DMS153 treated with DMSO at 0.1 percent for 48 hours (cell line): ENCODE results near the gene RNF138.
"Not testable (repeated sequence)": the region's sequence is repeated elsewhere in the genome, so short reads cannot be mapped to it uniquely, and the experiment has no call there.

Source experiments
- DNase-seq: peaks from one replicate; lab custom pipeline; 2025; ENCODE audit not compliant: unreplicated experiment; lab: John Stamatoyannopoulos, UW

Gene RNF138

GRCh38 chr18:32091724-32092421 is at the start of gene RNF138:
Gene RNF138 (plus strand): TSS chr18:32091874. CDS start chr18:32092777, 903 bp downstream.
- DNase-seq = peak; percentile 82

- DNase-seq = no peak
These were observed 49.3 kb upstream of the RNF138 start for GRCh38 chr18:32042337-32042736.

GRCh38 chr18:32048507-32049091 is 43.1 kb upstream of the RNF138 start:
- no peak for DNase-seq

- no peak for DNase-seq
These were observed 42.1 kb upstream of the RNF138 start for GRCh38 chr18:32049393-32050171.

GRCh38 chr18:32056613-32057358 is 34.9 kb upstream of the RNF138 start:
- DNase-seq = no peak

- no peak for DNase-seq
These were observed 34.0 kb upstream of the RNF138 start for GRCh38 chr18:32057624-32058165.

- DNase-seq = no peak
These were observed 31.6 kb upstream of the RNF138 start for GRCh38 chr18:32060026-32060425.

GRCh38 chr18:32067375-32068167 is 24.1 kb upstream of the RNF138 start:
- DNase-seq = no peak

GRCh38 chr18:32072321-32072720 is 19.4 kb upstream of the RNF138 start:
- no peak for DNase-seq

- DNase-seq = no peak
These were observed 17.5 kb upstream of the RNF138 start for GRCh38 chr18:32074206-32074605.

- no peak for DNase-seq
These were observed 12.8 kb upstream of the RNF138 start for GRCh38 chr18:32078845-32079244.

- no peak for DNase-seq
These were observed 9.8 kb upstream of the RNF138 start for GRCh38 chr18:32081881-32082280.

GRCh38 chr18:32083781-32084180 is 7.9 kb upstream of the RNF138 start:
- DNase-seq = no peak

GRCh38 chr18:32086881-32087280 is 4.8 kb upstream of the RNF138 start:
- no peak for DNase-seq

GRCh38 chr18:32090831-32091230 is 843 bp upstream of the RNF138 start:
- not testable (repeated sequence) for DNase-seq

- no peak for DNase-seq
These were observed 350 bp upstream of the RNF138 start for GRCh38 chr18:32091325-32091723.

GRCh38 chr18:32092422-32093101 is 888 bp downstream of the RNF138 start:
- DNase-seq = peak; percentile 98

GRCh38 chr18:32093102-32093511 is 1.4 kb downstream of the RNF138 start:
- peak; percentile 17 for DNase-seq

- DNase-seq = no peak
These were observed 1.8 kb downstream of the RNF138 start for GRCh38 chr18:32093523-32093922.
